ENCODE results near the gene FOXJ3. TPM values are rescaled to one million over a fixed set of nuclear protein-coding genes. Genes with fewer than 3 reads are reported as not detected.

FOXJ3 gene
- total and polyA plus RNA-seq, 2 of the 13 experiments (the other 11 are each of a cell fraction or from before 2014, with no cell fraction given): 16.6 to 48.5 TPM

- TF ChIP-seq HOMEZ (CRISPR knock-in tag; IDR thresholded peaks at IDR 0.05; ENCODE audit: low read depth) (peak; percentile 45; the same call in 1 of the 2 replicates), RFX1 (IDR thresholded peaks at IDR 0.05) (no peak), NFYC (CRISPR knock-in tag; IDR thresholded peaks at IDR 0.05) (no peak), FIP1L1 (IDR thresholded peaks at IDR 0.05; ENCODE audit: borderline replicate concordance, insufficient read depth, low read depth, low read length) (no peak), ZFY (CRISPR knock-in tag; IDR thresholded peaks at IDR 0.05) (no peak), FOXA1 (IDR thresholded peaks at IDR 0.05) (no peak), FOXA1 (CRISPR knock-in tag; IDR thresholded peaks at IDR 0.05) (0 out of 2 replicates have a peak, but pooled peaks have one; percentile 37), NFE2L1 (CRISPR knock-in tag; IDR thresholded peaks at IDR 0.05; ENCODE audit: borderline replicate concordance) (no peak), MIER2 (CRISPR knock-in tag; IDR thresholded peaks at IDR 0.05) (no peak), MYNN (CRISPR knock-in tag; IDR thresholded peaks at IDR 0.05; ENCODE audit: low read depth) (no peak), SOX5 (CRISPR knock-in tag; IDR thresholded peaks at IDR 0.05; ENCODE audit: borderline replicate concordance) (peak; percentile 65; the same call in 1 of the 2 replicates), ZNF749 (CRISPR knock-in tag; IDR thresholded peaks at IDR 0.05; ENCODE audit: borderline replicate concordance) (no peak), ZNF567 (CRISPR knock-in tag; IDR thresholded peaks at IDR 0.05; ENCODE audit: borderline replicate concordance) (no peak), ZNF335 (CRISPR knock-in tag; IDR thresholded peaks at IDR 0.05) (no peak), ZNF276 (CRISPR knock-in tag; IDR thresholded peaks at IDR 0.05; ENCODE audit: low read depth) (no peak), ZNF549 (CRISPR knock-in tag; IDR thresholded peaks at IDR 0.05) (no peak), ZKSCAN5 (CRISPR knock-in tag; IDR thresholded peaks at IDR 0.05) (no peak)
- TF ChIP-seq, protein P1, sequence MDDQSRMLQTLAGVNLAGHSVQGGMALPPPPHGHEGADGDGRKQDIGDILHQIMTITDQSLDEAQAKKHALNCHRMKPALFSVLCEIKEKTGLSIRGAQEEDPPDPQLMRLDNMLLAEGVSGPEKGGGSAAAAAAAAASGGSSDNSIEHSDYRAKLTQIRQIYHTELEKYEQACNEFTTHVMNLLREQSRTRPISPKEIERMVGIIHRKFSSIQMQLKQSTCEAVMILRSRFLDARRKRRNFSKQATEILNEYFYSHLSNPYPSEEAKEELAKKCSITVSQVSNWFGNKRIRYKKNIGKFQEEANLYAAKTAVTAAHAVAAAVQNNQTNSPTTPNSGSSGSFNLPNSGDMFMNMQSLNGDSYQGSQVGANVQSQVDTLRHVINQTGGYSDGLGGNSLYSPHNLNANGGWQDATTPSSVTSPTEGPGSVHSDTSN (CRISPR knock-in tag; IDR thresholded peaks at IDR 0.05; ENCODE audit: borderline replicate concordance): no peak
- TF ChIP-seq, protein P2, sequence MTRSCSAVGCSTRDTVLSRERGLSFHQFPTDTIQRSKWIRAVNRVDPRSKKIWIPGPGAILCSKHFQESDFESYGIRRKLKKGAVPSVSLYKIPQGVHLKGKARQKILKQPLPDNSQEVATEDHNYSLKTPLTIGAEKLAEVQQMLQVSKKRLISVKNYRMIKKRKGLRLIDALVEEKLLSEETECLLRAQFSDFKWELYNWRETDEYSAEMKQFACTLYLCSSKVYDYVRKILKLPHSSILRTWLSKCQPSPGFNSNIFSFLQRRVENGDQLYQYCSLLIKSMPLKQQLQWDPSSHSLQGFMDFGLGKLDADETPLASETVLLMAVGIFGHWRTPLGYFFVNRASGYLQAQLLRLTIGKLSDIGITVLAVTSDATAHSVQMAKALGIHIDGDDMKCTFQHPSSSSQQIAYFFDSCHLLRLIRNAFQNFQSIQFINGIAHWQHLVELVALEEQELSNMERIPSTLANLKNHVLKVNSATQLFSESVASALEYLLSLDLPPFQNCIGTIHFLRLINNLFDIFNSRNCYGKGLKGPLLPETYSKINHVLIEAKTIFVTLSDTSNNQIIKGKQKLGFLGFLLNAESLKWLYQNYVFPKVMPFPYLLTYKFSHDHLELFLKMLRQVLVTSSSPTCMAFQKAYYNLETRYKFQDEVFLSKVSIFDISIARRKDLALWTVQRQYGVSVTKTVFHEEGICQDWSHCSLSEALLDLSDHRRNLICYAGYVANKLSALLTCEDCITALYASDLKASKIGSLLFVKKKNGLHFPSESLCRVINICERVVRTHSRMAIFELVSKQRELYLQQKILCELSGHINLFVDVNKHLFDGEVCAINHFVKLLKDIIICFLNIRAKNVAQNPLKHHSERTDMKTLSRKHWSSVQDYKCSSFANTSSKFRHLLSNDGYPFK (CRISPR knock-in tag; IDR thresholded peaks at IDR 0.05; ENCODE audit: borderline replicate concordance): no peak
- TF ChIP-seq, protein P3, sequence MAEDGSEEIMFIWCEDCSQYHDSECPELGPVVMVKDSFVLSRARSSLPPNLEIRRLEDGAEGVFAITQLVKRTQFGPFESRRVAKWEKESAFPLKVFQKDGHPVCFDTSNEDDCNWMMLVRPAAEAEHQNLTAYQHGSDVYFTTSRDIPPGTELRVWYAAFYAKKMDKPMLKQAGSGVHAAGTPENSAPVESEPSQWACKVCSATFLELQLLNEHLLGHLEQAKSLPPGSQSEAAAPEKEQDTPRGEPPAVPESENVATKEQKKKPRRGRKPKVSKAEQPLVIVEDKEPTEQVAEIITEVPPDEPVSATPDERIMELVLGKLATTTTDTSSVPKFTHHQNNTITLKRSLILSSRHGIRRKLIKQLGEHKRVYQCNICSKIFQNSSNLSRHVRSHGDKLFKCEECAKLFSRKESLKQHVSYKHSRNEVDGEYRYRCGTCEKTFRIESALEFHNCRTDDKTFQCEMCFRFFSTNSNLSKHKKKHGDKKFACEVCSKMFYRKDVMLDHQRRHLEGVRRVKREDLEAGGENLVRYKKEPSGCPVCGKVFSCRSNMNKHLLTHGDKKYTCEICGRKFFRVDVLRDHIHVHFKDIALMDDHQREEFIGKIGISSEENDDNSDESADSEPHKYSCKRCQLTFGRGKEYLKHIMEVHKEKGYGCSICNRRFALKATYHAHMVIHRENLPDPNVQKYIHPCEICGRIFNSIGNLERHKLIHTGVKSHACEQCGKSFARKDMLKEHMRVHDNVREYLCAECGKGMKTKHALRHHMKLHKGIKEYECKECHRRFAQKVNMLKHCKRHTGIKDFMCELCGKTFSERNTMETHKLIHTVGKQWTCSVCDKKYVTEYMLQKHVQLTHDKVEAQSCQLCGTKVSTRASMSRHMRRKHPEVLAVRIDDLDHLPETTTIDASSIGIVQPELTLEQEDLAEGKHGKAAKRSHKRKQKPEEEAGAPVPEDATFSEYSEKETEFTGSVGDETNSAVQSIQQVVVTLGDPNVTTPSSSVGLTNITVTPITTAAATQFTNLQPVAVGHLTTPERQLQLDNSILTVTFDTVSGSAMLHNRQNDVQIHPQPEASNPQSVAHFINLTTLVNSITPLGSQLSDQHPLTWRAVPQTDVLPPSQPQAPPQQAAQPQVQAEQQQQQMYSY (CRISPR knock-in tag; IDR thresholded peaks at IDR 0.05): no peak
Measured at GRCh38 chr1:42319871-42320484, 15.1 kb downstream of the FOXJ3 start (continued).
